Activated CD4-positive, CD25-positive, alpha-beta regulatory T cell treated with anti-CD3 and anti-CD28 coated beads, Interleukin-2, amount 50 U/mL, for 72 hours (primary cell): Measurements from ENCODE around the gene KRTAP9-2.
"Not testable (repeated sequence)": the region's sequence is repeated elsewhere in the genome, so short reads cannot be mapped to it uniquely, and the experiment has no call there.

Source experiments
- DNase-seq: peaks from one replicate; pipeline ENCODE4 v3.0.0; 2021

The KRTAP9-2 gene, protein sequence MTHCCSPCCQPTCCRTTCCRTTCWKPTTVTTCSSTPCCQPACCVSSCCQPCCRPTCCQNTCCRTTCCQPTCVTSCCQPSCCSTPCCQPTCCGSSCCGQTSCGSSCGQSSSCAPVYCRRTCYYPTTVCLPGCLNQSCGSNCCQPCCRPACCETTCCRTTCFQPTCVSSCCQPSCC

DNA sequence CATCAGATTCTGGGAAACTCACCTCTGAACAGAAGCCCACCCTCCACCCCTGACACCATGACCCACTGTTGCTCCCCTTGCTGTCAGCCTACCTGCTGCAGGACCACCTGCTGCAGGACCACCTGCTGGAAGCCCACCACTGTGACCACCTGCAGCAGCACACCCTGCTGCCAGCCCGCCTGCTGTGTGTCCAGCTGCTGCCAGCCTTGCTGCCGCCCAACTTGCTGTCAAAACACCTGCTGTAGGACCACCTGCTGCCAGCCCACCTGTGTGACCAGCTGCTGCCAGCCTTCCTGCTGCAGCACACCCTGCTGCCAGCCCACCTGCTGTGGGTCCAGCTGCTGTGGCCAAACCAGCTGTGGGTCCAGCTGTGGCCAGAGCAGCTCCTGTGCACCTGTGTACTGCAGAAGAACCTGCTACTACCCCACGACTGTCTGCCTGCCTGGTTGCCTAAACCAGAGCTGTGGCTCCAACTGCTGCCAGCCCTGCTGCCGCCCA, at the start of gene KRTAP9-2:
KRTAP9-2 (plus strand) TSS at position 51 of the 498 bp plus-strand sequence; CDS start at position 58, 7 bp downstream.
- DNase-seq = not testable (repeated sequence)

DNA sequence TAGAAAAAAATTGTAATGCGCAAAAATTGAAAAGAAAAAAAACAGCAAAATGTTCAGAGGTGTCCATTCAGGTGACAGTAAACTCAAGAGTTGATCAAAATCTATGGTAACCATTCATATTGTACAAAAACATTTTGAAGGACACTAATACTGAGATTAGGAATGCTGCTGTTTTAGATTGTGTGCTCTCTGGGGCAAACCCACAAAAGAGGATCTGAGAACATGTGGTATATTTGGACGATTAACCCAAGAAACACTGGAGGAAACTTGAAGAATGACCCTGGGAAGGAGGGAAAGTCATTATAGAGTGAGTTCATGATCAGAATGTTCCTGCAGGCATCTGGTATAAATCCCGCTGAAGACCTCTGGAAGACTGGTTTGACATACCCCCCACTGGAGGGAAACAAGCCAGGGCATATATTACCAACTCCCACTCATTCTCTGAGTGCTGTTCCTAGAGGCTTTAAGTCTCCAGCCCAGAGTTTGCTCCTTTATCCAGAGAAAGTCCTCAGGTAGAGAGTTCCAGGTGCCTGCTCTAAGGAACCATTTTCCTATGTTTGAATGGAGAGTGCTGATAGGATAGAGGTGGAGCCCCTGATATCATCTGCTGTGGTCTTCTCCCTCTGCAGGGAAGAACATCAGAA, 49.6 kb upstream of the KRTAP9-2 start:
- DNase-seq = no peak

DNA sequence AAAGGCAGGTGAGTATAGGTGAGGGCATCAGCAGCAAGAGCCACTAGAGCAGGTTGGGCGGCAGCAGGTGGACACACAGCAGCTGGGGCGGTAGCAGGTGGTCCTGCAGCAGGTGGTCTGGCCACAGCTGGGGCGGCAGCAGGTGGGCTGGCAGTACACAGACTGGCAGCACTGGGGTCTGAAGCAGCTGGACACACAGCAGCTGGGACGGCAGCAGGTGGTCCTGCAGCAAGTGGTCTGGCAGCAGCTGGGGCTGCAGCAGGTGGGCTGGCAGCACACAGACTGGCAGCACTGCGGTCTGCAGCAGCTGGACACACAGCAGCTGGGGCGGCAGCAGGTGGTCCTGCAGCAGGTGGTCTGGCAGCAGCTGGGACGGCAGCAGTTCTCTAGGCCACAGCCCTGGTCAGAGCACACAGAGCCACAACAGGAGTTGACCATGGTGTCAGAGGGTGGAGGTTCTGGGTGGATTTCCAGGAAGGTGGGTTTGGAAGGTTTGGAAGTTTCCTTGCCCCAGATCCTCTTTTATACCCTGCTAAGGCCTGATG, 48.6 kb upstream of the KRTAP9-2 start, which contains the start of gene KRTAP4-2:
KRTAP4-2 (minus strand) TSS at position 495 of the 545 bp plus-strand sequence; CDS start at position 438, 57 bp downstream.
- DNase-seq = no peak

- DNase-seq = no peak
These were observed 48.1 kb upstream of the KRTAP9-2 start for GRCh38 chr17:41178341-41178740.

- DNase-seq = no peak
These were observed 47.4 kb upstream of the KRTAP9-2 start for GRCh38 chr17:41178843-41179616.

DNA sequence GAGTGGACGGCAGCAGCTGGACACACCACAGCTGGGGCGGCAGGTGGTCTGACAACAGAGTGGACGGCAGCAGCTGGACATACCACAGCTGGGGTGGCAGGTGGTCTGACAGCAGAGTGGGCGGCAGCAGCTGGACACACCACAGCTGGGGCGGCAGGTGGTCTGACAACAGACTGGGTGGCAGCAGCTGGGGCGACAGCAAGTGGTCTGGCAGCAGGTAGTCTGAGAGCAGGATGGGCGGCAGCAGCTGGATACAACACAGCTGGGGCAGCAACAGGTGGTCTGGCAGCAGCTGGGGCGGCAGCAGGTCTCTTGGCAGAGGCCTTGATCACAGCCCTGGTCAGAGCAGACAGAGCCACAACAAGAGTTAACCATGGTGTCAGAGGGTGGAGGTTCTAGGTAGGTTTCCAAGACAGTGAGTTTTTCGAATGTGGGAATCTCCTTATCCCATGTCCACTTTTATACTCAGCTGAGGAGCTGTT, 41.9 kb upstream of the KRTAP9-2 start, which contains the start of gene KRTAP4-1:
KRTAP4-1 (minus strand) TSS at position 432 of the 482 bp plus-strand sequence; CDS start at position 375, 57 bp downstream.
- DNase-seq = no peak

DNA sequence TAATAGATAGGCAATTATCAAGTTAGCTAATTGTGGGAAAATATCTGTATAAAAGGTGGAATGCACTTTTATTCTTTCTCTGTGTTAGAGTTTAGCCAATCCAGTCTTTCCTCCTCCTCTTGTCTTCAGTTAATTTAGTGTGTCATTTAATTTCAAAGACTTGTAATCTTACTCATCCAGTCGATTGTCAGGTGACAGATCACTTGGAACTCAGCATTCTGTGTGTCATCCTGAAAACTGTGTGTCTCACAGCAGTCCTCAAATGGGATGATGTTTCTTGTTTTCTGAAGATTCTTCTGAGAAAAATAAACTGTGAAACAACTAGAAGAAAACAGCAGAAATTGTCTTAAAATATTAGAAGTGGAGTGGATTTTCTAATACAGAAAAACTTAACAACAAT, 41.4 kb upstream of the KRTAP9-2 start:
- no peak for DNase-seq

GRCh38 chr17:41186872-41187271, 39.6 kb upstream of the KRTAP9-2 start:
- no peak for DNase-seq

DNA sequence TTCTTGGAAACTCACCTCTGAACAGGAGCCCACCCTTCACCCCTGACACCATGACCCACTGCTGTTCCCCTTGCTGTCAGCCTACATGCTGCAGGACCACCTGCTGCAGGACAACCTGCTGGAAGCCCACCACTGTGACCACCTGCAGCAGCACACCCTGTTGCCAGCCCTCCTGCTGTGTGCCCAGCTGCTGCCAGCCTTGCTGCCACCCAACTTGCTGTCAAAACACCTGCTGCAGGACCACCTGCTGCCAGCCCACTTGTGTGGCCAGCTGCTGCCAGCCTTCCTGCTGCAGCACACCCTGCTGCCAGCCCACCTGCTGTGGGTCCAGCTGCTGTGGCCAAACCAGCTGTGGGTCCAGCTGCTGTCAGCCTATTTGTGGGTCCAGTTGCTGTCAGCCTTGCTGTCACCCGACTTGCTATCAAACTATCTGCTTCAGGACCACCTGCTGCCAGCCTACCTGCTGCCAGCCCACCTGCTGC, 36.6 kb upstream of the KRTAP9-2 start, which contains the start of gene KRTAP9-1:
KRTAP9-1 (plus strand) TSS at position 51 of the 482 bp plus-strand sequence; CDS start at position 51, 0 bp downstream.
- not testable (repeated sequence) for DNase-seq

GRCh38 chr17:41190328-41190727, 36.1 kb upstream of the KRTAP9-2 start:
- no peak for DNase-seq

GRCh38 chr17:41196068-41196467, 30.4 kb upstream of the KRTAP9-2 start:
- no peak for DNase-seq

GRCh38 chr17:41199421-41200078, 26.9 kb upstream of the KRTAP9-2 start:
- no peak for DNase-seq

DNA sequence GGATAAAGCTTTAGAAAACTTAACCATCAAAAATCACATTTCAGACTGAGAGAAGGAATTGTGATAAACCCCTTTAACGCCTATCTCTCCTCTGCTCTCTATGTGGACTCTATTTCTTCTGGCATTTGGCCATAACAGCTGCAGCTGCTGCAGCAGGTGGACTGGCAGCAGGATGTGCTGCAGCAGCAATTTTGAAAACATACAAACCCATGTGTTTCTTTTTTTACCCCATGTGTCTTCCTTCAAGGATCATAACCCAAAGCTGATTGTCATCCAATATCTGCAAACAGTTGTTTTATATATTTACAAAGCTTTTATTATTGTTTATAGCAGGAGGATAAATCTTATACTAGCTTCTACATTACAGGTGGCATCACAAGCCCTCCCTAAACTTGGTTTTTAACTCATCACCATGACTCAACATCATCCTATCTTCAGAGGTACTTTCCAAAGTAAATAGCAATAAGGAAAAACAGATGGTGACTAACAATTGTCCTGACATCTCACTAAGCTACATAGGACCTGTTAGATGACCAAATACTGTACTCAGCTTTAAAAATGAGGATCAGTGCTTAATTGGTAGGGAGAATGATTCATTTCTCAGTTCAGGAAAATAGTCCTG, 14.5 kb upstream of the KRTAP9-2 start:
- no peak for DNase-seq

- no peak for DNase-seq
These were observed 13.8 kb upstream of the KRTAP9-2 start for GRCh38 chr17:41212524-41213169.

DNA sequence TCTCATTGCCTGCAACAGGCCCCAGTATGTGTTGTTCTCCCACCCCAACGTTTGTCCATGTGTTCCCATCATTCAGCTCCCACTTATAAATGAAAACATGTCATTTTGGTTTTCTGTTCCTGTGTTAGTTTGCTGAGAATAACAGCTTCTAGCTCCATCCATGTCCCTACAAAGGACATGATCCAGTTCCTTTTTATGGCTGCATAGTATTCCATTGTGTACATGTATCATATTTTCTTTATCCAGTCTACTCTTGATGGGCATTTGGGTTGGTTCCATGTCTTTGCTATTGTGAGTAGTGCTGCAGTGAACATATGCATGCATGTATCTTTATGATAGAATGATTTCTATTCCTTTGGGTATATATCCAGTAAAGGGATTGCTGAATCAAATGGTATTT, 10.8 kb upstream of the KRTAP9-2 start:
- DNase-seq = no peak

- no peak for DNase-seq
These were observed 2.6 kb upstream of the KRTAP9-2 start for GRCh38 chr17:41223821-41224220.

DNA sequence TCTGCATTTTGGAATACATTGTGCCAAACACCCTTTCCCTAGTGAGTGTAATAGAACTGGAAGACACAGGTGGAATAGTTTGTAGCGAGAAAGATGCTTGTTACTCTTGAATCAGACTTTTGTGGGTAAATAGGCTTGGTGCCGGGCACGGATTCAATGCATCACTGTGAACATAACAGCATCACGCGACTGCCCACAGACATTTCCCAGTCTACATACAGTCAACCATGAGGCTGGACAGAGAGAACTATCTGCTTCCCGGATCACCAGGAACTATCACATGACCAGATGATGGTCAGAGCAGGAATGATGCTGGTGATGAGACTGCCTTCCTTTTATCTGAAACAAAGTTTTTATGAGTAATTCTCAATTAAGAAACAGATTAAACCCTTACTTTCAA, 397 bp upstream of the KRTAP9-2 start:
- no peak for DNase-seq

DNA sequence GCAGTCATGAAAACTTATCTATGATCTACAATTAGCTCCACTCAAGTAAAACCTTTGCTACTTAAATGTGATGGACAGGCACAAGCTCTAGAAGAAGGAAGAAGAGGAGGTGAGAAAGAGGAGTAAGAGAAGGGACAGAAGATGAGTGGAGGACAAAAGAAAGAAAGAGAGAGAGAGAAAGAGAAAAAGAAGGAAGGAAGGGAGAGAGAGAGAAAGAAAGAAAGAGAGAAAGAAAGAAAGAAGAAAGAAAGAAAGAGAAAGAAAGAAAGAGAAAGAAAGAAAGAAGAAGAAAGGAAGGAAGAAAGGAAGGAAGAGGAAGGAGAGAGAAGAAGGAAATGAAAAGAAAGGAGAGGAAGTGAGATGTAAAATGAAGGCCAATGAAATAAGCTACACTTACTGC, 3.6 kb downstream of the KRTAP9-2 start:
- DNase-seq = no peak

DNA sequence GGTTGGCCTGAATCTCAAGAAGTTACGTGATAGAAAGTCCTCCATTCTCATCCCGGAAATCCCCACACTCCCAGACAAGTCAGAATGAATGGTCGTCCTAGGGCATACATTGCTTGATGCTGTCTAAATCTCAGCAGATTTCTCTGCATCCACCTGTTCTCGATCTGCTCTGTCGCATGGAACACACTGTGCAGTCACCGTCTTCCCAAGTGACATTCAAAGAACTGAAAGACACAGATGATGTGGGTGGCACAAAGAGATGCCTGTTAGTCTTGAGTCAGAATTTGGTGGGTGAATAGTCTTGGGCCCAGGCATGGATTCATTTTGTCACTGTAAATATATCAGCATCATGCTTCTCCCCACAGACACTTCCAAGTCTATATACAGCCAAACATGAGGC, 5.3 kb downstream of the KRTAP9-2 start:
- no peak for DNase-seq

GRCh38 chr17:41232399-41233105, 6.1 kb downstream of the KRTAP9-2 start, which contains the start of gene KRTAP9-3:
Gene KRTAP9-3, plus strand, starts transcription at chr17:41232449. Its CDS starts 53 bp downstream, at chr17:41232502.
- DNase-seq = not testable (repeated sequence)
